Cardiac fibroblast (primary cell): ENCODE measurements around the gene SAMD14.

Experiments
- DNase-seq, 2 donors: peaks; one replicate each; pipeline versions ENCODE4 v3.0.0 to v3.0.0-alpha.2; 2010; ENCODE audit warnings: low read depth in 2 of 2
- H3K4me3 ChIP-seq, 2 donors: replicated peaks in 1 of 2; 1 replicate in 1 of 2; 2 replicates in 1 of 2; pipeline ENCODE4 v1.5.1; 2011; ENCODE audit warnings: low read depth in 2 of 2, low read length in 2 of 2, mild to moderate bottlenecking in 2 of 2, moderate library complexity in 1 of 2
- CTCF ChIP-seq: IDR thresholded peaks from one replicate; pipeline ENCODE4 v1.5.1; 2011; ENCODE audit warnings: low read depth, mild to moderate bottlenecking, low read length, inconsistent platforms

The SAMD14 gene

DNA sequence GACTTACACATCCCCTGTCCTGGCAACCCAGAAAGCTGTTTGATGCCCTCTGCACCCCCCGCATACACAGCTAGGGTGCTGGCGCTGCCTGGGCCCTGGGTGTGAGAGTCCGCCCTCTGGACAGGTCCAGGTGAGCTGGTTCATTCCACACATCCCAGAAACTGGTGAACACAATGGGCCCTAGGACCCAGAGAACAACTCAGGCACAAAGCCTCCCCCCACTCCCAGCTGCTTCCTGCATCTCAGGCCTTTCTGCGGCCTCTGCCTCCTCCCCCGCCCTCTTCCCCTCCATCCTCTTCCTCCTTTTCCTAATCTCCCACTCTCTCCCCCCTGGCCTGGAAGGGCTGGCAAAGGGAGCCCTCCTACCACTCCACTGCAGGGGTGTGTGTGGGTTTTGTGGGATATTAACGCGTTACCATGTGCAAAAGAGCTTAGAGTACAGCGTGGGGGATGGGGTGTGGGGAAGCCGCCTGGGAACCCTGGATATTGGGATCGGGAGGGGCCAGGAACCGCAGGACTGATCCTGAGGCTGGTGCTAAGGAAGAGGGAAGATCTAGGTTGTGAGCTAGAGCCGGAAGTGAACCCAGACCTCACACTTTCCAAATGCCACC is 22.1 kb upstream of the SAMD14 start:
- DNase-seq = peak; percentile 88 to 90
- H3K4me3 ChIP-seq = peak overlapping the region; percentile 26 to 82
- TF ChIP-seq CTCF = no peak

DNA sequence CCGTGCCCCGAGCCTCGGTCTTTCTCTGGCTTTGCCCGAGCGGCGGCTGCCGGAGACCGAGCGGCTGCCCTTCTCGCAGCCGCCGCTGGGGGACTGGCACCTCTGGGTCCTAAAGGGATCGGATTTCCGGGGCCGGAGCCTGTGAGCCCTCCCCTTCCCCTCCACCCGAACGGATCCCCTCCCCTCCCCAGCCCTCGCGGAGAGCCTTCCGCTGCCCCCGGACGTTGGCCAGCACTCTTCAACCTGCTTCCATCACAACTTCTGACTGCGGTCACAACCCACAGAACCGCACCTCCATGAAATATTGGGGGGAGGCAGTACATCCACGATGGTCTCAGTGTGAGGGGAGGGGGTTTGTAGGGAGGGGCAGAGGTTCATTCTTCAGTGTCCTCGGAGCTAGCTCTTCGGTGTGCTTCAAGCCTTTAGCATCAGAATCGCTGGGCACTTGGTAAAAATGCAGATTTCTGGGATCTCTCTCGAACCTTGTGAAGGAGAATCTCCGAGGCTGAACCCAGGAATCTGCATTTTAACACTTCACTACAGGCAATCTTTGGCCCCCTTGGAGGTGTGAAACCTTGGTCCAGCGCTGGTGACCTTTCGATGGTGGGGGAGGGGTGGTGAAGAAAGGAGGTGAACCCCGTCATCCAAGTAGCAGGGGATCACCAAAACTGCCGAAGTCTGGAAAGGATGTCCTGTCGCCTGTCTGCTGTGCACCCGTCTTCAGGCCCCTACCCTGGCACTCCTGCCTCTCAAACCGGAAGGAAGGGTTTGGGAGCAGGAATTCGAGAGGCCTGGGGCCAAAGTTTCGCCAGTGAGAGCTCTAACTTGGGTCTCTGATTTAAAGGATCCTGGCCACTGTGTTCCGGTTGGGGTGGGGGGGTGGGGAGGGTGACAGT is 21.3 kb upstream of the SAMD14 start:
- DNase-seq = peak; percentile 88 to 95
- TF ChIP-seq CTCF = peak; percentile 78
- H3K4me3 ChIP-seq = peak overlapping the region; percentile 82 to 85

DNA sequence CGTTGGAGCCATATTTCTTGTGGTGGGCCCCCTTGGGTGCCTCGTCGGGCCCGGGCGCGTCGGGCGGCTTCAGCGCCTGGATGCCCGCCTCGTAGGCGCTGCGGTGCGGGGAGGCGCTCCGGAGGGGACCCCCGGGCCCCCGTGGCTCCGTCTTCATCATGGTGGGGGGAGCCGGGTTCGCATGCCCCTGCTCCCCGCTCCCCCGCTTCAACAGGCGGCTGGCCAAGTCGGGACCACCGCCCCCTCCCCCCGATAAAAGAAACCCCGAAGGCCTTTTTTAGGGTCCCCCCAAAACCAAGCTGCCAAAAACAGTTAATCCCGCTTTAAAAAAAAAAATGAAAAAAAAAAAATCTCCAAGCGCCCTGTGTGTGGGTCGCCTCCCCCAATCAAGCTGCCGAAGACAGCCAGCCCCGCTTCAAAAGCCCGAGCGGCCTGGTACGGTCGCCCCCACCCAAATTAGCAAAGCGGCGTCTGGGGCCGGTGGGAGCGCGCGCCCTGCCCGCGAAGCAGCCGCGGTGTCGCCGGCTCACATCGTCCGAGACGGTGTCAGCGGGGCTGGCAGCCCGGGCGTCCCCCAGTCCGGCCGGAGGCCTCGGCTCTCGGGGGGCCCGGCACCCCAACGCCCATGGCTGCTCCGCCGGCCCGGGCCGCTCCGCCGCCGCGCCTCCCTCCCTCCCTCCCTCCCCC is 20.5 kb upstream of the SAMD14 start, which contains the start of gene PPP1R9B:
Gene PPP1R9B, minus strand, starts transcription at position 324 of the 687 bp plus-strand sequence. Its CDS starts 164 bp downstream, at position 160.
- no peak for TF ChIP-seq CTCF
- peak within 1 kb of the TSS; percentile 82 to 85 for H3K4me3 ChIP-seq
- DNase-seq = no peak

DNA sequence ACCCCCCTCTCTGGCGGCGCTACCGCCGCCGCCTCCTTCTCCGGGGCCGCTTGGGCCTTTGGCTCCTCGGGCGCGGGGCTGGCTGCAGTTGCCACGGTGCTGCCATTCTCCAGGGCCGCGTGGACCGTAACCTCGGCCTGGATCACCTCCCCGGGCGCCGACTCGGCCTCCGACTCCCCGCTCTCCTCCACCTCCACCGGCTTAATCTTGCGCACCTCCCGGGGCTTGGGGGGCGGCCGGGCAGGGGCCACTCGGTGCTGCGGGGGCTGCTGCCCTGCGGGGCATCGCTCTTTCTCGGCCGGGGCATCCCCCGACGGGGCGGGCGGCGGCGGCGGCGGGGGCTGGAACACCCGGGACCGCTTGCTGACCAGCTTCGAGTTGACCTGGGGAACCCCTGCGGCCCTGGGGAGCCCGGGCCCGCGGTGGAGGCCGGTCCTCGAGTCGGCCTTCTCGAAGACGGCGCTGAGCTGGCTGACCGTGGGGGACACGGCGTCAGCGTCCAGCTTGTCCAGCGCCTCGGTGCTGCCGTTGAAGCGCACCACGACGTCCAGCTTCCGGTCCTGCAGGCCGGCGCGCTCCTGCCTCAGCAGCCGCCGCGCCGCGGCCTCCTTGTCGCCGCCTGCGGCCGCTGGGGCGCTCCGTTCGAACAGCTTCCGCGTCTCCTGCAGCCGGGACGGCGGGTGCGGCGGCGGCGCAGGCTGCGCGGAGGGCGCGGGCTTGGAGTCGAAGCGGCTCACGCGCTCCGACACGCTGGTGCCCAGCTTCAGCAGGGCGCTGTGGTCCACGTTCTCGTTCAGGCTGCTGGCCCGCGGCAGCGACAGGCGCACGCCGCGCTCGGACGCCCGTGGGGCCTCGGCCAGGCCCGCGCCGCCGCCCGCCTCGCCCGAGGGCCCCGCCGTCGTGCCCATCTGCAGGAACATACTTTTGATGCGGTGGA is 19.7 kb upstream of the SAMD14 start:
- H3K4me3 ChIP-seq = peak overlapping the region; percentile 82 to 85
- TF ChIP-seq CTCF = no peak
- peak; percentile 61 to 62 for DNase-seq

- peak overlapping the region; percentile 82 to 85 for H3K4me3 ChIP-seq
- no peak for TF ChIP-seq CTCF
- no peak for DNase-seq
These were observed 19.1 kb upstream of the SAMD14 start for GRCh38 chr17:50149091-50149416.
